OCI-LY7 (cell line): Measurements from ENCODE around the gene COPS8. TPM values are rescaled to one million over a fixed set of nuclear protein-coding genes. Genes with fewer than 3 reads are reported as not detected.
A peak's percentile ranks its signal among the peaks of the same experiment; 100 is the strongest.

Experiments used
- BruUV-seq: library from RNA; stranded (reverse); fragments of 400-500 nt; replicated peaks from 2 replicates; lab custom pipeline; 2021; lab: Mats Ljungman, UMichigan
- CTCF ChIA-PET: fragments of 300-600 bp; sonication (Branson Sonifier 250); formaldehyde crosslinking; loops from one replicate; lab custom pipeline; 2022; ENCODE audit warnings: antibody characterized with exemption; ENCODE audit not compliant: unreplicated experiment; lab: Charles Lee
- POLR2A ChIA-PET: fragments of 300-600 bp; sonication (Branson Sonifier 250); formaldehyde crosslinking; loops from one replicate; lab custom pipeline; 2022; ENCODE audit warnings: antibody characterized with exemption; lab: Charles Lee
- DNase-seq: peaks from one replicate; pipeline ENCODE4 v3.0.0-alpha.2; 2015; ENCODE audit warnings: low spot score
- H2AFZ ChIP-seq: fragments of 200-600 bp; sonication (generic), shearing (Covaris generic); 2 replicates; pipeline ENCODE4 v1.6.1; 2014; ENCODE audit warnings: mild to moderate bottlenecking, antibody characterized with exemption, low read length, moderate library complexity
- H3K27ac ChIP-seq: fragments of 200-600 bp; sonication (generic); 2 replicates; pipeline ENCODE4 v1.5.1; 2014; ENCODE audit warnings: mixed run types, low read depth, mild to moderate bottlenecking, moderate library complexity, low read length, inconsistent platforms; ENCODE audit not compliant: poor library complexity, severe bottlenecking
- H3K36me3 ChIP-seq: fragments of 200-600 bp; sonication (generic); 2 replicates; pipeline ENCODE4 v1.6.1; 2014; ENCODE audit warnings: mild to moderate bottlenecking, antibody characterized with exemption, low read length, moderate library complexity, mixed read lengths; ENCODE audit not compliant: insufficient read depth
- H3K4me1 ChIP-seq: fragments of 200-600 bp; sonication (generic); 2 replicates; pipeline ENCODE4 v1.5.1; 2014; ENCODE audit warnings: mild to moderate bottlenecking, low read length; ENCODE audit not compliant: insufficient read depth, poor library complexity, severe bottlenecking
- H3K4me2 ChIP-seq: fragments of 200-600 bp; sonication (generic); 2 replicates; pipeline ENCODE4 v1.6.1; 2014; ENCODE audit warnings: mild to moderate bottlenecking, low read length
- H3K4me3 ChIP-seq: fragments of 200-600 bp; sonication (generic); 2 replicates; pipeline ENCODE4 v1.5.1; 2014; ENCODE audit warnings: mild to moderate bottlenecking, low read depth, low read length; ENCODE audit not compliant: poor library complexity, severe bottlenecking
- H3K79me2 ChIP-seq: fragments of 200-600 bp; sonication (generic); 2 replicates; pipeline ENCODE4 v1.6.1; 2016; ENCODE audit warnings: low read depth, mild to moderate bottlenecking, low read length, moderate library complexity, mixed read lengths; ENCODE audit not compliant: insufficient read depth
- H3K9me2 ChIP-seq: fragments of 200-600 bp; sonication (generic); 2 replicates; pipeline ENCODE4 v1.6.1; 2016; ENCODE audit warnings: mild to moderate bottlenecking, low read length, mixed read lengths; ENCODE audit not compliant: insufficient read depth
- H3K9me3 ChIP-seq: fragments of 200-600 bp; sonication (generic); 2 replicates; pipeline ENCODE4 v1.6.1; 2014; ENCODE audit warnings: mild to moderate bottlenecking, mixed run types, low read length, mixed read lengths
- H4K20me1 ChIP-seq: fragments of 200-600 bp; sonication (generic); 2 replicates; pipeline ENCODE4 v1.6.1; 2014; ENCODE audit warnings: mild to moderate bottlenecking, antibody characterized with exemption, low read length, moderate library complexity, mixed read lengths; ENCODE audit not compliant: insufficient read depth
- EZH2phosphoT487 ChIP-seq: fragments of 200-600 bp; sonication (generic); IDR thresholded peaks from 2 replicates; pipeline ENCODE4 v1.6.1; 2018; ENCODE audit warnings: low read depth, borderline replicate concordance, mild to moderate bottlenecking, mixed run types, antibody characterized with exemption, low read length, moderate library complexity, mixed read lengths
- intact Hi-C: fragments of 100-400 bp; cut with micrococcal nuclease; formaldehyde crosslinking; loops from one replicate; pipeline ENCODE4 v1.10.0; 2022; ENCODE audit not compliant: unreplicated experiment
- total RNA-seq, 2 experiments: library from RNA; depleted of rRNA in 1 of 2; stranded (reverse); fragments of >200 nt in 1 of 2; shearing (Covaris generic) in 1 of 2; gene quantifications; 2 replicates each; pipeline ENCODE4 v1.2.3, GENCODE V29; 2014 to 2022
- TF ChIP-seq, protein P1 (sequence below): fragments of 200-600 bp; sonication (generic); conservative IDR thresholded peaks from 2 replicates; pipeline ENCODE4 v1.5.1; 2014; ENCODE audit warnings: mild to moderate bottlenecking, antibody characterized with exemption, low read length, moderate library complexity, mixed read lengths

Gene COPS8
- total RNA-seq, 2 experiments from 2014 or later: 58.8 to 117 TPM

DNA sequence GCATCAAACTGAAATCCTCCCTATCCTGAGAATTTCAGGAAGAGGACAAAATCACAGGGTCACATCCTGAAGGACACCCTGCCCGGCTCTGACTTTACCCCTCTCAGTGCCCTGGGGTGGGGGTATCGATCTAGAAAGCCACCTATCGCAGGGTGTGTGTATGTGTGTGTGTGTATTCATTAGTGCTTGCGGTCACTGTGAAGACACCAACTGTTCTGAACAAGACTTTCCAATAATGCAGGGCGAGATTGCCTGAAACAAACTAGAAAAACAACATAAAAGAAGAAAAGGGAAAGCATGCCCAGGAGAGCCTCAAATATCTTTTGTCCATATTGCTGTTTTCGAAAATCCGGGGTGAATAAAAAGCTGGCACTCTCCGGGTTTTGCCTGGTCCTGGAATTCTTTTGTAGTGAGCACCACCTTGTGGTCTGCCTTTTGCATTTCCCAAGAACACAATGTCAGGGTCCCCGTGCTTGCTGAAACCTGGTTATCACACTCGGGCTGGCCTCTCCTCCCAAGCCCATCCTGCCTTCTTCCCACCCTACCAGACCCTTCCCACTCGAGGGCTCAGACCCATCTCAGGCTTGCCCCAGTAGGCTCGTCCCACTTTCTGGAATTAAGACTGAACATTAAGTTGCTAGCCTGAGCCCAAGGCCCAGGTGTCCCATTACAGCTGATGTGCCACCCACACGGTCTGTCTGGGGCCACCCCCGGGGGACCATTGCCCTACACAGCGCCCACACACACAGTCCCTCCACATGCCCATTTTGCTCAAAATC is 25.0 kb upstream of the COPS8 start:
- CTCF ChIA-PET: interaction anchor here (0.6 kb wide), 1 partner anchor 372 kb away, joined by 3 read pairs; no protein-coding TSS in a partner anchor
- Histone ChIP-seq H4K20me1 (no peaks in the 10 kb centered on the region), H3K4me3 (peak overlapping the region; percentile 64), H3K27ac (peak overlapping the region; percentile 98), H3K79me2 (peaks cover 6% of the 10 kb centered on the region; the same call in 1 of the 2 replicates), H3K36me3 (no peaks in the 10 kb centered on the region), H3K4me1 (peaks cover 68% of the 10 kb centered on the region), H3K9me2 (no peaks in the 10 kb centered on the region), H3K4me2 (peak overlapping the region; percentile 87), H2AFZ (peak overlapping the region; percentile 98), H3K9me3 (no peaks in the 10 kb centered on the region)
- no TSS peak for BruUV-seq
- DNase-seq: peak; percentile 83
- TF ChIP-seq, protein P1, sequence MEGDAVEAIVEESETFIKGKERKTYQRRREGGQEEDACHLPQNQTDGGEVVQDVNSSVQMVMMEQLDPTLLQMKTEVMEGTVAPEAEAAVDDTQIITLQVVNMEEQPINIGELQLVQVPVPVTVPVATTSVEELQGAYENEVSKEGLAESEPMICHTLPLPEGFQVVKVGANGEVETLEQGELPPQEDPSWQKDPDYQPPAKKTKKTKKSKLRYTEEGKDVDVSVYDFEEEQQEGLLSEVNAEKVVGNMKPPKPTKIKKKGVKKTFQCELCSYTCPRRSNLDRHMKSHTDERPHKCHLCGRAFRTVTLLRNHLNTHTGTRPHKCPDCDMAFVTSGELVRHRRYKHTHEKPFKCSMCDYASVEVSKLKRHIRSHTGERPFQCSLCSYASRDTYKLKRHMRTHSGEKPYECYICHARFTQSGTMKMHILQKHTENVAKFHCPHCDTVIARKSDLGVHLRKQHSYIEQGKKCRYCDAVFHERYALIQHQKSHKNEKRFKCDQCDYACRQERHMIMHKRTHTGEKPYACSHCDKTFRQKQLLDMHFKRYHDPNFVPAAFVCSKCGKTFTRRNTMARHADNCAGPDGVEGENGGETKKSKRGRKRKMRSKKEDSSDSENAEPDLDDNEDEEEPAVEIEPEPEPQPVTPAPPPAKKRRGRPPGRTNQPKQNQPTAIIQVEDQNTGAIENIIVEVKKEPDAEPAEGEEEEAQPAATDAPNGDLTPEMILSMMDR: peak; percentile 91
- TF ChIP-seq EZH2phosphoT487: no peak
- intact Hi-C loops: loop anchor here (1.0 kb wide), 3 partner anchors 491 to 707 kb away; partner anchors contain the start of gene ACKR3
- POLR2A ChIA-PET: interaction anchor here (0.6 to 2.0 kb wide), 6 partner anchors 25 to 491 kb away, joined by 3 to 12 read pairs (median 4); partner anchors contain the start of genes ACKR3 and COPS8

DNA sequence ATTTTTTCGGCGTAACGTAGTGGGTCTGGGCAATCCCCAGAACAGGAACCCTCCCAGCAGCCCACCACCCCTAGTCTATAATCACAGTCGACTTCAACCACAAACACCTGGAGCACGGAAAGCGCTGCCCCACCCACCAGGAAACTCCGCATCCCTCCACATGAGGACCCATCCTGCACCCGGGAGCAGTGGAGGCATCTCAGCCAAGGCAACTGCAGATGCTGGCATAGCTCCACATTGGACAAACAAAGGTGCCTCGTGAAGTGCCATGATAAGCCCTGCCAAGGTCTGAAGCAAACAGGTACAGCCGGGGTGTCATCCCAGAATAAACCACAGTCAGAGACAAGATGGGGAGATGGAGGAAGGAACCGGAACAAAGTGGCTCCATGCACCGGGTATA is 24.3 kb upstream of the COPS8 start:
- Histone ChIP-seq H4K20me1 (no peaks in the 10 kb centered on the region), H3K27ac (no peak overlapping the region), H3K9me3 (no peaks in the 10 kb centered on the region), H3K4me3 (no peak overlapping the region), H3K4me1 (peaks cover 64% of the 10 kb centered on the region), H3K79me2 (peaks cover 6% of the 10 kb centered on the region; the same call in 1 of the 2 replicates), H3K36me3 (no peaks in the 10 kb centered on the region), H3K9me2 (no peaks in the 10 kb centered on the region), H3K4me2 (peak overlapping the region; percentile 87; the same call in 1 of the 2 replicates), H2AFZ (peak overlapping the region; percentile 98; the same call in 1 of the 2 replicates)
- ChIA-PET CTCF (interaction anchor here (0.6 to 0.9 kb wide), 2 partner anchors 9 to 372 kb away, joined by 3 read pairs; no protein-coding TSS in a partner anchor), POLR2A (interaction anchor here (0.7 to 1.7 kb wide), 2 partner anchors 45 to 308 kb away, joined by 3 read pairs; no protein-coding TSS in a partner anchor)
- intact Hi-C loops: loop anchor here (1.0 kb wide), 1 partner anchor 492 kb away; the partner anchor contains the start of gene ACKR3
- DNase-seq: no peak
- TF ChIP-seq EZH2phosphoT487: no peak
- TF ChIP-seq, protein P1: no peak
- BruUV-seq: no TSS peak
